GM19438 (cell line): Measurements from ENCODE around the gene GRIA2.
"Not testable (repeated sequence)": the region's sequence is repeated elsewhere in the genome, so short reads cannot be mapped to it uniquely, and the experiment has no call there.

ENCODE experiments used
- ATAC-seq: cut with Tn5 transposase; IDR thresholded peaks from one replicate; pipeline ENCODE4 v1.9.1; 2021; ENCODE audit warnings: low read depth; ENCODE audit not compliant: unreplicated experiment

GRIA2 gene

DNA sequence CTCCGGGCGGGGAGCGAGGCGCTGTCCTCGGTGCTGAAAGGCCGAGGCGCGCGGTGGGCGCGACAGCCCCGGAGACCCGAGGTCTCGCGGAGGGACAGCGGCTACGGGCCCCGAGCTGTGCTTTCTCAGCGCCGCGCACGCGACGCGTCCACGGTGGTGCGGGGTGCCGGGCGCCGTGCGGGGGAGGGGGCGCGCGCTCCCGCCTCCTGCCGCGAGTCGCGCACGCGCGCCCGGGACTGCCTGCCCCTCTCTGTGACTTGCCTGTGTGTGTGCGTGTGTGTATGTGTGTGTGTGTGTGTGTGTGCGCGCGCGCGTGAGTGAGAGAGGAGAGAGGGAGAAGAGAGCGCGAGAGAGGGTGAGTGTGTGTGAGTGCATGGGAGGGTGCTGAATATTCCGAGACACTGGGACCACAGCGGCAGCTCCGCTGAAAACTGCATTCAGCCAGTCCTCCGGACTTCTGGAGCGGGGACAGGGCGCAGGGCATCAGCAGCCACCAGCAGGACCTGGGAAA is at the start of gene GRIA2:
Gene GRIA2, plus strand, starts transcription at position 358 of the 511 bp plus-strand sequence. CDS start 315 bp downstream, outside the sequence.
- ATAC-seq = no peak

- no peak for ATAC-seq
Observed at GRCh38 chr4:157172011-157172410, 48.5 kb upstream of the GRIA2 start.

DNA sequence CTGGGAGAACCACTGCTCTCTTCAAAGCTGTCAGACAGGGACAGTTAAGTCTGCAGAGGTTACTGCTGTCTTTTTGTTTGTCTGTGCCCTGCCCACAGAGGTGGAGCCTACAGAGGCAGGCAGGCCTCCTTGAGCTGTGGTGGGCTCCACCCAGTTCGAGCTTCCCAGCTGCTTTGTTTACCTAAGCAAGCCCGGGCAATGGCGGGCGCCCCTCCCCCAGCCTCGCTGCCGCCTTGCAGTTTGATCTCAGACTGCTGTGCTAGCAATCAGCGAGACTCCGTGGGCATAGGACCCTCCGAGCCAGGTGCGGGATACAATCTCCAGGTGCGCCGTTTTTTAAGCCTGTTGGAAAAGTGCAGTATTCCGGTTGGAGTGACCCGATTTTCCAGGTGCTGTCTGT is 40.3 kb upstream of the GRIA2 start:
- ATAC-seq = not testable (repeated sequence)

GRCh38 chr4:157184300-157184699 is 36.2 kb upstream of the GRIA2 start:
- no peak for ATAC-seq

DNA sequence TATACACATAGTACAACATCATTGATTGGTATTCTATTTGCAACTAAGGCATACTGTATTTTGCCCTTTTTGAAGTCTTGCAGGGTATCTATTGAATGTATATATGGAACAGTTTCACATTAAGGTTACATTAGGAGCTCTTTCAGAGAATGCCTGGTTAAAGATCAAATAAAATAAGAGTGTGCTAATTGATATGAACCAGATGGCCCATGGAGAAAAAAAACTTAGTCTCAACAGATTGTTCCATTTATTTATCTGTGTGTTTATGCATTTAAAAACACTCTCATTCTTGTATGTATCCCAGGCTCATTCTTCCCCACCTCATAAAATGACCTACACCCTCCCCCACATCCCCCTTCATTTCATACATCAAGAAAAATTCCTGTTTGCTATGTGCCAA is 35.2 kb upstream of the GRIA2 start:
- no peak for ATAC-seq

- no peak for ATAC-seq
Observed at GRCh38 chr4:157195374-157195773, 25.2 kb upstream of the GRIA2 start.

DNA sequence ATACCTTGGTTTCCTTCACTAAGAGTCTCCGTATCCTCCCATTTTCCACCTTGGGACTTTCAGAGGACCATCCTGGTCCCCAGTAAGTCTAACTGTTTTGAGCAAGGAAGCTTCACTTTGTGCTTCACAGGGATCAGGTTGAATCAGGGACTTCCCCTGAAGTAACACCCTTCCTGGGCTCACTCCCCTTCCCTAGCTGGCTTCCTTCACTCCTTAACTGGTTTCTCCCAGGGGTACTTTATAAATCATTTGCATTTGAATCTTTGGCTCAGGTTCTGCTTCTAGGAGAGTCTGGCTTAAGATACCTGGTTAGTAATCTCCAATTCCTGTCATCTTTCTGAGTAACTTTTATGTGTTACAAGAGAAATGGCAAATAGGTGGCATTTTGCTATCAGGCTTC is 24.5 kb upstream of the GRIA2 start:
- no peak for ATAC-seq

GRCh38 chr4:157204634-157205244 is 15.8 kb upstream of the GRIA2 start:
- ATAC-seq = no peak

DNA sequence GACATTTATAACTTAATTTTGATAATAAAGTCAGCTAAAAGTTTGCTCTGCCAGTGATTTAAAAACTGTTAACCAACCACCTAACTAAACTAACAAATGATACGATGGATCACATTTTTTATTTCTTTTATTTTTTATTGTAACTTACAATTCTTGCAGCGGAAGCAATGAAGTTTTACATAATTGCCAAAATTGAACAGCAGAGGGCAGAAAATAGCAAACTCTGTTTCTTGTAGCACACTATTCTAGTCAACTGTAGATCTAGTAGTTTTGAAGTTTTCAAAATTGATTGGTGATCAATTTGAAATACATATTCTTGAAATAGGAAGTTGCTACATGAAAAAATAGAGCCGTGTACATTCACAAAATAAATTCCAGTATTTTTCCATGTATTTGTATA is 2.8 kb upstream of the GRIA2 start:
- no peak for ATAC-seq

GRCh38 chr4:157219711-157220370 is 687 bp upstream of the GRIA2 start:
- no peak for ATAC-seq

DNA sequence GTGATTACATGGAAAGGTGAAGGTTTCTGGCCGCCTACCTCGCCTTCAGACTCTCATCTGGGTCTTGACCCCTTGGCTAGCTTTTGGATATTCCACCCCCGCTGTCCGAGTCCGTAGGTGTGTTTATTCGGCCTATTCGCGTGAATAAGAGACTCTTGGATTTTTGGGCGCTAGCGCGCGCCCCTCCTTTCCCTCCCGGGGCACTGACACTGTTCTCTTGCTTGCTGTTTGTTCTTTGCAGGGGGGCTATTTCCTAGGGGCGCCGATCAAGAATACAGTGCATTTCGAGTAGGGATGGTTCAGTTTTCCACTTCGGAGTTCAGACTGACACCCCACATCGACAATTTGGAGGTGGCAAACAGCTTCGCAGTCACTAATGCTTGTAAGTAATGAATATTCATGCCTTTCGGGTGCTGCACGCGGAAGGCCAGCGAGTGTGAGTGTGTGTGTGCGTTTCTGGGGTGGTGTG is 932 bp downstream of the GRIA2 start:
- ATAC-seq = no peak

- ATAC-seq = no peak
Observed at GRCh38 chr4:157221895-157222770, 1.6 kb downstream of the GRIA2 start.

DNA sequence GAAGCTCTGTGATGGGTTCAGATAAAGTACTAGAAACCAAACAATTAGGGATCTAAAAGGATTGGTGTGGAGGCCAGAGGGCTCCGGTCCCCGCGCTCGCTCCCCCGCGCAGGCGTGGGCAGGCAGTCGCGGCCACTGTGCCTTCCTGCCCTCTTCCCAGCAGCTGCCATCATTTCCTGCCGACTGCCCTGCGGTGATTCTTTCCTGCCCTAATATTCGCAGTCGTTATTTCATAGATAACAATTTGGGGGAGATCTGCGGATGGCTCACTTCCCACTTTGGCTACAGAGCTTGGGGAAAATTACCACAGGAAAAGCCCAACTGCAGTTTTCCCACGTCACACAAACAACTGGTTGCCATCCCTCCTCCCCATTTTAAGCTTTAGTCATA is 2.2 kb downstream of the GRIA2 start:
- no peak for ATAC-seq

DNA sequence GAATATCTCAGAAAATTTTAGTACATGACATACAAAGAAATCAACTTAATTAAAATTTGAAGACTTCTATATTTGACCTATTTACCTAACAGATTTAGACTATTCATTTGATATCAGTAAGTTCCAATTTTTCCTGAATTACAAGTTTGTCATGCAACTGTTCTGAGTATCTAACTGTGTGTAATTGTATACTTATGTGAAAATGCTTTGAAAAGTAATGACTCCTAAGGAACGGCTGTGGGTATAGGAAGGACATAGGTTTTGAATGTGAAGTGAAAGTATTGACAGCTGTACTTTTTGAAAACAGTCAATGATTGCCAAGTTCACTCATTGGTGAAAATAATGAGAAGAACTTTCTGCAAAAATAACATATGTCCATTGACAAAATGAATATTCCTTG is 2.9 kb downstream of the GRIA2 start:
- no peak for ATAC-seq

- no peak for ATAC-seq
Observed at GRCh38 chr4:157225096-157225495, 4.6 kb downstream of the GRIA2 start.

- no peak for ATAC-seq
Observed at GRCh38 chr4:157226035-157226434, 5.5 kb downstream of the GRIA2 start.

GRCh38 chr4:157226601-157227000 is 6.1 kb downstream of the GRIA2 start:
- ATAC-seq = no peak

DNA sequence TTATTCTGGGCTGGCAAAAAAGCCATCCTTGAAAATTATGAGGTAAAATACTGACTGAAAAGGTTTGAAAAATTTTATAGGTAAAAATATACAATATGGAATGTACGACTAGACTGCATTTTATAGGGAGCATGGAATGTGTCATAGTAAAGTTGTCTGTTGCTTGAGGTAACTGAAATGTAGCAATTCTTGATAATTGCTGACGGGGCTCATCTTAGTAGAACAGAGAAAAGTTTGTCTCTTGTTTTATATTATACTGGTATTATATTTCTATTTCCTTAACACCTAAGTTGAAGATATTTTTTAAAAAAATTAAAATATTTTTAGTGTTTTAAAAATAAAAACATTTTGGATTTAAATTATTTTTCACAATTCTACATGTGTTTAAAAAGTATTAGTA is 11.0 kb downstream of the GRIA2 start:
- ATAC-seq = no peak

GRCh38 chr4:157242871-157243270 is 22.3 kb downstream of the GRIA2 start:
- ATAC-seq = no peak

DNA sequence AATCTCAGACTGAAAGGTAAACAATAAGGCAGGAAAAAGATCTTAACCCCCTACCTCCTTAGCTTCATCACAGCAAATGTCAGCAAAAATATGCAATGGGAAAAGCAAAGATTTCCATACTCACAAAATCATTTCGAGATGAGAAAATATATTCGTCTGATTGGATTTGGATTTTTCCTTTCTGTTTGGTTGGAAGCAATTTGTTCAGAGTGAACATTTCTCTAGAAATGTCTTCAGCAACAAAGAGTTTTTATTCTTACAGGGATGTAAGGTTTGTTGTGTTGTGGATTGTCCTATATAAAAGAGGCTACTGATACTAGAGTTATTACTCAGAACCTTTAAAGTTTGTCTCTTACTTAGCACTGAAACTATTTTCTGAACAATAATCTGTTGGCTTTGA is 23.8 kb downstream of the GRIA2 start:
- no peak for ATAC-seq

- ATAC-seq = no peak
Observed at GRCh38 chr4:157245351-157245750, 24.8 kb downstream of the GRIA2 start.
